Gastrocnemius medialis (tissue), 4 donors: ENCODE data around the gene PTGES. TPM values are rescaled to one million over a fixed set of nuclear protein-coding genes. Genes with fewer than 3 reads are reported as not detected.

Experiments used
- ATAC-seq, 2 donors: fragments of 150-250 bp; one replicate each; pipeline ENCODE4 v1.9.1; 2016
- DNase-seq, 2 donors: peaks; one replicate each; pipeline ENCODE4 v3.0.0-alpha.2; 2019
- H3K27ac ChIP-seq, 4 donors: fragments of 200-600 bp; sonication (generic); 1 replicate in 1 of 4; 2 replicates in 3 of 4; pipeline ENCODE4 v1.5.1; 2016 to 2018; ENCODE audit warnings: mild to moderate bottlenecking in 2 of 4, moderate library complexity in 1 of 4
- H3K27me3 ChIP-seq, 3 donors: fragments of 200-600 bp; sonication (generic) in 2 of 3; 1 replicate in 1 of 3; 2 replicates in 2 of 3; pipeline versions ENCODE4 v1.5.1 to v1.6.0; 2016 to 2019; ENCODE audit warnings: mild to moderate bottlenecking in 1 of 3, moderate library complexity in 1 of 3
- H3K36me3 ChIP-seq, 2 donors: fragments of 200-600 bp; sonication (generic) in 1 of 2; one replicate each; pipeline ENCODE4 v1.5.1; 2017 to 2018
- H3K4me1 ChIP-seq, 2 donors: fragments of 200-600 bp; sonication (generic) in 1 of 2; one replicate each; pipeline ENCODE4 v1.5.1; 2016 to 2017; ENCODE audit warnings: mild to moderate bottlenecking in 2 of 2
- H3K4me3 ChIP-seq, 4 donors: fragments of 200-600 bp; sonication (generic) in 3 of 4; 1 replicate in 1 of 4; 2 replicates in 3 of 4; pipeline ENCODE4 v1.5.1; 2016 to 2019; ENCODE audit warnings: mild to moderate bottlenecking in 2 of 4
- H3K9me3 ChIP-seq, 3 donors: fragments of 200-600 bp; sonication (generic) in 2 of 3; 1 replicate in 1 of 3; 2 replicates in 2 of 3; pipeline ENCODE4 v1.5.1; 2016 to 2019
- POLR2A ChIP-seq, 2 donors: fragments of 450-650 bp; IDR thresholded peaks; one replicate each; pipeline ENCODE4 v1.6.1; 2017; ENCODE audit warnings: antibody characterized with exemption in 2 of 2, mild to moderate bottlenecking in 2 of 2, moderate library complexity in 2 of 2
- in situ Hi-C, 4 donors: fragments of 200-750 bp; cut with MboI; loops; one replicate each; pipeline versions ENCODE4 v1.15.0 to v1.8.0; 2017; ENCODE audit warnings: low sequenced_read_pairs in 4 of 4
- intact Hi-C: fragments of 100-400 bp; cut with DNase I; formaldehyde crosslinking; loops from one replicate; pipeline ENCODE4 v1.15.1; 2023; ENCODE audit warnings: low total_unique reads
- total RNA-seq, 4 donors: library from RNA; depleted of rRNA; stranded (reverse); fragments of >200 nt; gene quantifications; one replicate each; pipeline versions ENCODE4 v1.1.0 to v1.2.3, GENCODE V29; 2016
- TF ChIP-seq, protein P1 (sequence below), 5 experiments: fragments of 450-650 bp in 3 of 5; fragments of 200-600 bp in 2 of 5; sonication (generic) in 2 of 5; IDR thresholded peaks in 4 of 5; conservative IDR thresholded peaks in 1 of 5; 1 replicate in 4 of 5; 2 replicates in 1 of 5; pipeline ENCODE4 v1.5.1; 2016 to 2019; ENCODE audit warnings: antibody characterized with exemption in 5 of 5, mild to moderate bottlenecking in 3 of 5, moderate library complexity in 3 of 5

Gene PTGES
- total RNA-seq, 4 donors from 2014 or later, result 0.23 to 1.2 (median 0.51) TPM; not detected in 1

DNA sequence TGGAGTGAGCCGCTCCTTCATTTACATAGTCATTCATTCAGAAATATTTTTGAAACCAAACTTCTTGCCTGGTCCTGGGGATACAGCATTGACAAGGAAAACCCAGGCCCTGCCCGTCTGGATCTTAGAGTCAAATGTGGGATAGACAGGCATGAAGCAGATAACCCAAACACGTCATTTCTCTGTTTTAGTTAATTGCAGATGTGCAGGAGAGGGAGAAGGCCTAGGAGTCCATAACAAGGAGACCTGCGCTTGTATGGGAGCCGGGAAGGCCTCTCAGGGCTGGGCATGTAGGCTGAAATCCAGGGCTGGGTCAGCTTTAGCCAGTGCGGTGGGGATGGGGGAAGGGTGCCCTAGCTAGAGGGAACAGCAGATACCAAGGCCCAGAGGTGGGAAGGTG, 44.0 kb downstream of the PTGES start:
- DNase-seq (no peak), ATAC-seq (no peak)
- Histone ChIP-seq H3K36me3 (no peaks in the 10 kb centered on the region), H3K4me1 (no peaks in the 10 kb centered on the region), H3K4me3 (no peak overlapping the region), H3K27me3 (peaks cover 0 to 2% (median 0%) of the 10 kb centered on the region in 3 donors), H3K9me3 (no peaks in the 10 kb centered on the region), H3K27ac (no peak overlapping the region)
- TF ChIP-seq, protein P1, sequence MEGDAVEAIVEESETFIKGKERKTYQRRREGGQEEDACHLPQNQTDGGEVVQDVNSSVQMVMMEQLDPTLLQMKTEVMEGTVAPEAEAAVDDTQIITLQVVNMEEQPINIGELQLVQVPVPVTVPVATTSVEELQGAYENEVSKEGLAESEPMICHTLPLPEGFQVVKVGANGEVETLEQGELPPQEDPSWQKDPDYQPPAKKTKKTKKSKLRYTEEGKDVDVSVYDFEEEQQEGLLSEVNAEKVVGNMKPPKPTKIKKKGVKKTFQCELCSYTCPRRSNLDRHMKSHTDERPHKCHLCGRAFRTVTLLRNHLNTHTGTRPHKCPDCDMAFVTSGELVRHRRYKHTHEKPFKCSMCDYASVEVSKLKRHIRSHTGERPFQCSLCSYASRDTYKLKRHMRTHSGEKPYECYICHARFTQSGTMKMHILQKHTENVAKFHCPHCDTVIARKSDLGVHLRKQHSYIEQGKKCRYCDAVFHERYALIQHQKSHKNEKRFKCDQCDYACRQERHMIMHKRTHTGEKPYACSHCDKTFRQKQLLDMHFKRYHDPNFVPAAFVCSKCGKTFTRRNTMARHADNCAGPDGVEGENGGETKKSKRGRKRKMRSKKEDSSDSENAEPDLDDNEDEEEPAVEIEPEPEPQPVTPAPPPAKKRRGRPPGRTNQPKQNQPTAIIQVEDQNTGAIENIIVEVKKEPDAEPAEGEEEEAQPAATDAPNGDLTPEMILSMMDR (IDR thresholded peaks at IDR 0.05 in 4 of 5, conservative IDR thresholded peaks at IDR 0.05 in 1 of 5), result no peak
- no peak for TF ChIP-seq POLR2A (IDR thresholded peaks at IDR 0.05)
- intact Hi-C loops (no loop called here), in situ Hi-C loops (no loop called here)

DNA sequence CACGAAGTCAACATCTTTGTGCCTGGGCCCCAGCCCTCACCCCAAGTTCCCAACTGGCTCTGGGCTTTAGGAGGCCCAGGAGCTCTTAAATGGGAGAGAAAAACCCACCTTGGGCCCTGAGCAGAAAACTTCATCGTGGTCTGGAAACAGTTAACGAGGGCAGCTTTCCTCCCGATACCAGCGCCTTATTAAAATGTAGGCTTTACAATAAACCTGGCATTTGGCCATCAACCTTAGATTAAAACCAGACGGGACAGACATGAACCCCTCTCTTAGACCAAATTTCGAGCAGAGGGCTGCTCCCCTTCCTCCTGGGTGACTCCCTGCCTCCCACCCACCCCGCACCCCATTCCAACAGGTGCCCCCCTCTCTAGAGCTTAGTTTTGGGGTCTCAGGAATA, 48.0 kb downstream of the PTGES start:
- H3K36me3 ChIP-seq, result no peaks in the 10 kb centered on the region
- intact Hi-C loops (no loop called here), in situ Hi-C loops (no loop called here)
- ATAC-seq (no peak), DNase-seq (no peak)
- no peak for TF ChIP-seq POLR2A (IDR thresholded peaks at IDR 0.05)
- TF ChIP-seq, protein P1 (IDR thresholded peaks at IDR 0.05 in 4 of 5, conservative IDR thresholded peaks at IDR 0.05 in 1 of 5), result no peak
- no peaks in the 10 kb centered on the region for H3K4me1 ChIP-seq
- H3K9me3 ChIP-seq, result no peaks in the 10 kb centered on the region
- no peak overlapping the region for H3K27ac ChIP-seq
- H3K27me3 ChIP-seq, result peaks cover 5 to 10% (median 8%) of the 10 kb centered on the region in 3 donors
- H3K4me3 ChIP-seq, result no peak overlapping the region

- in situ Hi-C loops, result no loop called here
- intact Hi-C loops, result no loop called here
- DNase-seq (no peak), ATAC-seq (no peak)
- Histone ChIP-seq H3K27me3 (peaks cover 8 to 19% (median 10%) of the 10 kb centered on the region in 3 donors), H3K4me1 (no peaks in the 10 kb centered on the region), H3K36me3 (no peaks in the 10 kb centered on the region), H3K9me3 (no peaks in the 10 kb centered on the region), H3K27ac (peak overlapping the region in 1 of 4 donors; percentile 18), H3K4me3 (no peak overlapping the region)
- no peak for TF ChIP-seq POLR2A (IDR thresholded peaks at IDR 0.05)
- TF ChIP-seq, protein P1 (IDR thresholded peaks at IDR 0.05 in 4 of 5, conservative IDR thresholded peaks at IDR 0.05 in 1 of 5), result no peak
Observed at GRCh38 chr9:129703667-129704355, 49.0 kb downstream of the PTGES start.

DNA sequence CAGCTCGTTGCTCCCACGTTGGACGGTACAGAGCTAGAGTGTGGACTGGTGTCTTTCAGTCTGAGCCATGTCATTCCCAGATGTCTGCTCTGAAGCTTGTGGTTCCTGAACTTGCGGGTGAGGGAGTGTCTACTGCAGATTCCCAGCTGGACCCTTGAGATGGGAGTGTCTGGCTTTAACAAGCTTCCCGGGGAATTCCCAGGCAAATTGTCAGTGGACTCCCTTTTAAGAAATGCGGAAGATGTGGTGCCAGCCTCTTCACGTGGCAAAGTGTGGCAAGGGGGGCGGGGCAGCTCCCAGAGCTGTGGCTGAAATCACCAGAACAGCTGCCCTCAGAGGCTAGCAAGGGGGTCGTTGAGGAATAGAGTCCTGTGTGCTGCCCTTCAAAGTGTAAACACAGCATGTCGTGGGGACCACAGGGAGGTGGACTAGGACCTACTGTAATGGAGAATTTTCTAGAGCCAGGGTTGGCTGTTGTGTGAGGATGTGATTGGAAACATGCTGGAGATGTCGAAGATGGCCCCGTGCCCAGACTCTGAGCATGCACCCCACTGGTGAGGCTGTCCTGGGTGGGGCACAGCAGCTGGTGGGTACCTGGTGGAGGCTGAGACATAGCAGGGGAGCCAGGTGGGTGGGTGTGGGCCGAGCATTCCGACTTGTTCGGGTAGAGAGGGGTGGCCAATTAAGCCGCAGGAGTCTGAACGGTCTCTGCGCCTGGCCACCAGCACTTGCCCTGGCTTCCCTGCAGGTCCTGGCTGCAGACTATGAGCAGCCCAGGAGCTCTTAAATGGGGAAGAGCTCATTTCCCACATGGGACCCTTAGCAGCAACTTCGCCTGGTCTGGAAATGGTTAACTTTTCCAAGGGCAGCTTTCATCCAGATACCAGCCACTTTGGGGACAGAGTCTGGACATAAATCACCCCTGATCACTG, 50.0 kb downstream of the PTGES start:
- intact Hi-C loops (no loop called here), in situ Hi-C loops (no loop called here)
- TF ChIP-seq, protein P1 (IDR thresholded peaks at IDR 0.05 in 4 of 5, conservative IDR thresholded peaks at IDR 0.05 in 1 of 5), result no peak
- no peak for TF ChIP-seq POLR2A (IDR thresholded peaks at IDR 0.05)
- no peaks in the 10 kb centered on the region for H3K4me1 ChIP-seq
- no peaks in the 10 kb centered on the region for H3K36me3 ChIP-seq
- no peaks in the 10 kb centered on the region for H3K9me3 ChIP-seq
- ATAC-seq, result peak in 1 of 2 donors; percentile 52
- H3K27ac ChIP-seq, result no peak overlapping the region
- H3K27me3 ChIP-seq, result peaks cover 9 to 28% (median 16%) of the 10 kb centered on the region in 3 donors
- H3K4me3 ChIP-seq, result no peak overlapping the region
- DNase-seq, result peak in 1 of 2 donors; percentile 37
